Choroid plexus epithelial cell (primary cell): Measurements from ENCODE around the gene SLC36A2.

Source experiments
- DNase-seq: peaks from one replicate; pipeline ENCODE4 v3.0.0-alpha.2; 2010; ENCODE audit warnings: low read depth
- H3K4me3 ChIP-seq: 2 replicates; pipeline ENCODE4 v1.5.1; 2011; ENCODE audit warnings: low read depth, mild to moderate bottlenecking, control low read depth, low read length, moderate library complexity
- CTCF ChIP-seq: conservative IDR thresholded peaks from 2 replicates; pipeline ENCODE4 v1.5.1; 2011; ENCODE audit warnings: low read depth, mild to moderate bottlenecking, control low read depth, inconsistent platforms, low read length, moderate library complexity

SLC36A2 gene

DNA sequence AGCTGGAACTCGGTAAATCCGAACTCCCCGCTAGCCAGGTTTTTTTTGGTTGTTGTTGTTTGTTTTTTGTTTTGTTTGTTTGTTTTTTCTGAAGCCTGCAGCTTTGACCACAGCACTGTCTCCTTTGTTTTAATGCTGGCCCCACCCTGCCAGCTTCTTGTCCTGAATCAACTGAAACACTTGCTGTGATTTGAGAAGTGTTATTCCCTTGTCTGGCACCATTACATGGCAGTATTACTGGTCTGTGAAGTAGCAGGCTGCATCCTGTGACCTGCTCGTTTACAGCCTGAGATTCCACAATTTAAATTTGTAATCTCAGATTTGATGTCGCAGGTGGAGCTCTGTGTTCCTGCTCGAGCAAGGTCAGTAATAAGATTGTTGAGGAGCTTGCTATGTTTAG is 1.4 kb upstream of the SLC36A2 start:
- no peak for DNase-seq
- TF ChIP-seq CTCF = no peak
- no peak overlapping the region for H3K4me3 ChIP-seq

DNA sequence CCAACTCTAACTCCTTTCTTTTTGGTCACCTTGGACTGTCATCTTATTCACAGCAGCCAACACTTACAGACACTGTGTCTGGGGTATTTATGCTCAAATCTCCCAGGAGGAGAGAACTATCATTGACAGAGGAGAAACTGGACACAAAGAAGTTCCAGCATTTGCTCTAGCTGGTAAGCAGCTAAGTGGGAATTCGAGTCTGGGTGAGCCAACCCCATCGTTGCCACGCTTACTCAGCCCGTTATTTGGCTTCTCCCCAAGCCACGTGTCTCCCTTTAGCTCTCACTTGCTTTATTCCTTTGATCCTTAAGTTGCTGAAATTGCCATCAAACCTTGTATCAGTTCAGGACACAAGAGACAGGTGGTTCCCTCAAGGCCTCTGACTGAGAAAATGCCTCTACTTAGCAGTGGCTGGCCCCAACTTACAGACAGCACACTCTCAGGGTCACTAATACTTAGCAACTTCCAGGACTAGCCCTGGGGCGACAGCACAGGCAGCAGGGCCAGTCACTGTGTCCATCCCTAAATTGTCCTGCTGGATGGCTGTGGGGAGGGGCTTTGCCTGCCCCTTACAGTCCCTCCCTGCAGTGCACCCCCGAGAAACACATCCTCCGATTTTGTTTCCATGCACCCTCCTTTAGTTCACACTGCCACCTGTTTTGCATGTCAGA is 1.4 kb downstream of the SLC36A2 start:
- no peak for TF ChIP-seq CTCF
- peak; percentile 33 for DNase-seq
- no peak overlapping the region for H3K4me3 ChIP-seq

- no peak overlapping the region for H3K4me3 ChIP-seq
- TF ChIP-seq CTCF = no peak
Observed at GRCh38 chr5:151345187-151345807, 2.1 kb downstream of the SLC36A2 start.

DNA sequence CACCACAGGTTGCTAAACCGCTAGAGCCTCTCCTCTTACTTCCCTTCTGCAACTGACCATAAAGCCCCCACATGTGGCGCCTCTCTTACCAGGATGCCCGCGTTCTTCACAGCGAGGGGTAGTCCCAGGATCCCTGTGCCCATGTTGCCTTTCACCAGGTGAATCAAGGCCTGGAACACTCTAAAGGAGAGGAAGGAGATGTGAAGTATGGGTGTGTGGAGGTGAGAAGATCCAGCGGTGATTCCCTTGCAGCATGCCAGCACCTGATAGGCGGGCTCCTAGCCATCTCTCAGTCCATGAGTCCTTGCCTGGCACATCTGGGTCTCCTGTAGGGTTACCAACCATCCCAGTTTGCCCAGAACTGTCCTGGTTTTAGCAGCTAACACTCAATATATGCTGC is 3.3 kb downstream of the SLC36A2 start:
- H3K4me3 ChIP-seq = no peak overlapping the region
- no peak for DNase-seq
- TF ChIP-seq CTCF = no peak

More at GRCh38 chr5:151345187-151345807, 2.1 kb downstream of the SLC36A2 start:
- DNase-seq = peak; percentile 27

- no peak overlapping the region for H3K4me3 ChIP-seq
- TF ChIP-seq CTCF = no peak
- no peak for DNase-seq
Observed at GRCh38 chr5:151340004-151340403, 7.4 kb downstream of the SLC36A2 start.

DNA sequence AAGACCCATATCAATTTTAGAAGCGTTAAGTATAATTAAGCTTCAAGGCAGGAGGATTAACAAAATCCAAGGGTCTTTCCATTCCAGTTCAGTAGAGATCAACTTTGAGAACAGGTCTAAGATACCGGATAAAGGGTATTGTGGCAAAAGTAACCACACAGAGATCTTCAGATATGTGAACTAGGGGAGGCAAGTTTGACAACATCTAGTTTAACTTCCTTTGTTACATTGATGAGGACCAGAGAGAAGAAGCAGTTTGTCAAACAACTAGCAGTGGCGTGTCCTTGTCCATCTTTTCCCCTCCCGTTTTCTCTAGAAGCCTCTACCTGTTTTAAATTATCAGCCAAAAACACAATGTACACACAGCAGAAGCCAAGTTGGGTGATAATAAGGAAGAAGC is 8.6 kb downstream of the SLC36A2 start:
- TF ChIP-seq CTCF = no peak
- no peak for DNase-seq
- no peak overlapping the region for H3K4me3 ChIP-seq

GRCh38 chr5:151332857-151333256 is 14.5 kb downstream of the SLC36A2 start:
- H3K4me3 ChIP-seq = no peak overlapping the region
- DNase-seq = no peak
- no peak for TF ChIP-seq CTCF
